Mucosa of gallbladder (tissue), 1 donor: ENCODE measurements around the gene SLC13A5. TPM values are rescaled to one million over a fixed set of nuclear protein-coding genes. Genes with fewer than 3 reads are reported as not detected.
"Not testable (repeated sequence)": the region's sequence is repeated elsewhere in the genome, so short reads cannot be mapped to it uniquely, and the experiment has no call there.

Source experiments
- DNase-seq: peaks from one replicate; pipeline ENCODE4 v3.0.0-alpha.2; 2020; ENCODE audit warnings: low spot score
- total RNA-seq: library from RNA; stranded (reverse); gene quantifications from one replicate; pipeline ENCODE4 v1.2.1, GENCODE V29; 2021
- donor health status: DM: no; HTN: no; CAD: no.

Gene SLC13A5
- 0.52 TPM for total RNA-seq

DNA sequence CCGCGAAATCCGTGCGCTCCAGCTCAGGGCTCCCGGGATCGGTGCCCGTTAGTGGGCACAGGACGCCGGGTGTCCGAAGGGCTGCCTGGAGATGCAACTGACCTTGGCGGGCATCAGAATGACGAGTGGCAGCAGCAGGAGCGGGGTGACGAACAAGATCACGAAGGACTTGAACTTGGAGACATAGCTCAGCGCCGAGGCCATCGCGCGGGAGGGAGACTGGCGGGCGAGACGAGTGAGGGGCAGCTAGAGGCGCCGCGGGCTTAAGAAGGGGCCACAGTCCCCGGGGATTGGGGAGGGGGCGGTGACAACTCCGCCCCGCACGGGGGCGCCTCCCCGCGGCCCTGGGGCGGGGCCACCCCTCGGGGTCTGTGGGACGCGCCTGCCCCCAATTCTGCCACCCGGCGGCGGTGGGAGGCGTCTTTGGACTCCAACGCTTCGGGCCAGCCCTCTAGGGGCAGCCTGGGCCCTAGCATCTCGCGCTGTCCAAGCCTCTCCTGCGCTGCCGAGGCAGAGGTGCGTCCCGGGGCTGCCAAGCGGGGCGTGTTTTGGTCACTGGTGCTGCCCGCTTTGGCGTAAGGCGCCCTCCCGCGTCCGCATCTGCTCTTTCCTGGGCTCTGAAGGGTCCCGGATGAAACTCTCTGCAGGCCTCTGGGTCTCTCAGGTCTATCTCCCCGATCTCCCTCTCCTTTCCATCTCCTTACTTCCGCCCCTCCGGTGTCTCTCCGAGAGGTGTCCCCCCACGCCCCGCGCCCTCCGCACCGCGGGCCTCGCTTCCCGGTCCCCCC, at the start of gene SLC13A5:
TSS of gene SLC13A5 (minus strand) at position 240 of the 788 bp plus-strand sequence. CDS start at position 204, 36 bp downstream.
- DNase-seq: no peak

DNA sequence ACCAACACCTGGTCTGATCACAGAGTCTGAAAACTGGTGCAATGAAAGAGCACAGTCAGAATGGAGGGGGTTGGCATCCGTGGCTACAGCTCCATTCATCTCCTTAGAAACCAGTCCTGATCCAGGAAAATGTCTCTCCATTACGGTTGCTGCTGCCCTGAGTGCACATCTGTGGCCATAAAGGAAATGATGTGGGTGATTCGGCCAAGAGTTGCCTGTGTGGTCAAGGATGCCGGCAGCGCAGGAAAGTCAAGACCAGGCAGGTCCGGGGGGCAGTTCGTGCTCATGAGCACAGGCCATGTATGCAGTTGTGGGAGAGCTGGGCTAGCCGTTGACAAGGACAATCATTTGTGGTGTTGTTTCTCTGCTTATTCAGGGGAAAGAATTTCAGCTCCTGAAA, 48.6 kb upstream of the SLC13A5 start:
- no peak for DNase-seq

DNA sequence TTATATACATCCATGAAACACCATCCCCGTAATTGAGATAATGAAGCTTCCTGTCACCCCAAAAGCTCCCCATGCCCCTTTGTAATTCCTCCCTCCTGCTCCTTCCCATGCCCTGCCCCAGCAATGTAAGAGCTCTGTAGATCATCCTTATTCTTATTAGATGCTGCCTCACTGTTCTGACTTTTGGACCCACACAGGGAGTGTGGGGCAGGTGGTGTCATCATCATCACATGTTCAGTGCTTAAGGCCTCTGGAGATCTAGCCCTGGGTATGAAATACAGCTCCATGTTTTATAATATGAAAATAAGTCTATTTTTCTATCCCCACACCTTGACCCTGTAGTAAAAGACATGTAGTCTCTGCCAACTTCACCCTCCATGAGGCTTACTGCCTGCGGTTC, 44.6 kb upstream of the SLC13A5 start:
- no peak for DNase-seq

DNA sequence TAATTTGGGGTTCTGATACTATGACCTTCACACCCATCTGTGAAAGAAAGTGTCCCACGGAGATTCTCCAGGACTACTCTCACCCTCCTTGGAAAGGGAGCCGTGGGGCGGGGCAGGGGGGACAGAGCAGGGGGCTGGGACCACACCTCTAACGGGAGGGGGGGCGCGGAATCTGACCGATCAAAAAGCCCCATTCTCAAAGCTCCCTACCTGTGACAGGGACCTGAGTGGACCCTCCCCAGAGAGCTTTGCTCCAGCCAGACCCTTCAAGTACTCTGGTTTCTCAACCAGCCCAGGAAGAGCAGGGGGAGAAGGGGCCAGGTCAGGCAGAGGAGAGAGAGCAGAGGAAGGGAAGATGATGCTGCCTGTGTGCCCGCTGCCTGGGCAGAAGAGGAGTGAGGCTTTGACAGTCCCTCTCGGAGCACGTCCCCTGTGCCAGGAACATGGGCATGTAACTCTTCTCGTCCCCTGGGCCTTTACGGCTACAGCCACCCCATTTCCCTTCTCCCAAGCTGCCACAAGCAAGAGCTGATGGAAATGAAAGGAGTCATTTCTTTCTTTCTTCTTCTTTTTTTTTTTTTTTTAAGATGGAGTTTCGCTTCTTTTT, 43.4 kb upstream of the SLC13A5 start:
- no peak for DNase-seq

DNA sequence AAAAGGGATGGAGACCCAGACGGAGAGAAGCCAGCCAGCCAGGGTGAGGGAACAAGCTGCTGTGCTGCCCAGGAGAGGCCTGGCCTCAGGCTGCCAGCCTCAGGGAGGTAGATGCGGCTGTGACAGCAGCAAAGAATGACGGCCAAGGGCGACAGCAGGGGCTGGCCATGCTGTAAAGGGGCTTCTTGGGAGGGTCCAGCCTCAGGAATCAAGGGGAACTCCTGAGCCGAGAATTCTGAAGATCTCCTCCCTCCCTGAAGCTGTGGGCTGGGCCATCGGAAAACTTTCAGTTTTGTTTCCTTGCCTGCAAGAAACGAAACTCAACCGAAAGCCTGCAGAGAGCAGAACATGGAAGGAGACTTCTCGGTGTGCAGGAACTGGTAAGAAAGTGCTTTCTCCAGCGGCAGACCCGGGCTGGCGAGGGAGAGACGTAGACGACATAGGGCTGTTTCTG, 42.6 kb upstream of the SLC13A5 start, which contains the start of gene XAF1:
TSS of gene XAF1 (plus strand) at position 316 of the 454 bp plus-strand sequence. CDS start at position 349, 33 bp downstream.
- peak; percentile 42 for DNase-seq

DNA sequence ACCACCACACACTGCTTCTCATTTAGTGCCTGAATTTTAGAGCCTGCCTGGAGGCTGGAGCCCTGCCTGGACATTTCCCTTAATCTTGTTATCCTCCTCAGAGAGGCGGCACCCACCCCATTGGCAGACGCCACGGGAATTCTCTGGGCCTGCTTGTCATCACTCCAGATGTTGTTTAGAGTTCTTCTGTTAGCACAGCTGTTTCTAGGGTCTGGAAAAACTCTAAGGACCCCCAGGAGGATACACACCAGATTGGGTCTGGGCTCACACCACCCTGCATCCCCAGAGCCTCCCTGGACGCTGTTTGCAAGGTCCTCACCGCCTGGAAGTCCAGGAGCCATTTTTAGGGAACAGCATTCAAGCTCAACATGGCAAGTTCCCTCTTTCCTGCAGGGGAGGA, 42.1 kb upstream of the SLC13A5 start:
- peak; percentile 59 for DNase-seq

DNA sequence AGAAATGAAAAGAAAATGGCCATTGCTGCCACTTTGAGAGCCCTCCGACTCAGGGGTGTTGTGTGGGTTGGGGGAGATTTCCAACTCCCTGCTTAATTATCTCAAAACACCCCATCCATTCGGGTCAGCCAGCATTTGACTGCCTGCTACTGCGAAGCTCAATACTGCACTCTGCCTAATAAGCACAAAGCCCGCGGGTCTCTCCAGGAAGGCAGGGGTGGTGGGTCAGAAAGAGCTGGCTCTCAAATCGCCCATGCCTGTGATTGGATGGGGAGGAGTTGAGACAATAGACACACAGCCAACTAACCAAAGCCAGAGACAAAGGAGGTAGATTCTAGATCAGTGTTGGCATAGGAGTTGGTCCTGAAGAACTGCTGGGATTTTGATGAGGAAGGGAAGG, 40.4 kb upstream of the SLC13A5 start:
- no peak for DNase-seq

DNA sequence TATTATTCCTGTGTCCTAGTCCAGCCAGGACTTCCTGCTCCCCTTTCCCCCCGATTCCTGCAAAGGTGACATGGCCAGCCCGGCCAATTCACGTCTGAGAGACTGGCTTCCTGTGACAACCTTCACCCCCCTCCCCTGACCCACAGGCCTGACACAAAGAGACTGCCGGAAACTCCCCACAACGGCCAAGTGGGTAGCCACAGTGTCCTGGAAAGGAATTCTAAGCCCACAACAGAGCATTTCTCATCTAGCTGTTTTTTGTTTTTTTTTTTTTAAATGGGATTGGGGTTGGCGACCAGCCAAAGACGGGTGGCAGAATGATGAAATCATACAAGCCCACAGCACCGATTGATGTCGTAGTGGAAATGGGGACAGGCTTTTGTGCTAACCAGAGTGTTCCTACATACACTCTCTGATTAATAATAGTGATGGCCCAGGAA, 39.9 kb upstream of the SLC13A5 start:
- peak; percentile 40 for DNase-seq

DNA sequence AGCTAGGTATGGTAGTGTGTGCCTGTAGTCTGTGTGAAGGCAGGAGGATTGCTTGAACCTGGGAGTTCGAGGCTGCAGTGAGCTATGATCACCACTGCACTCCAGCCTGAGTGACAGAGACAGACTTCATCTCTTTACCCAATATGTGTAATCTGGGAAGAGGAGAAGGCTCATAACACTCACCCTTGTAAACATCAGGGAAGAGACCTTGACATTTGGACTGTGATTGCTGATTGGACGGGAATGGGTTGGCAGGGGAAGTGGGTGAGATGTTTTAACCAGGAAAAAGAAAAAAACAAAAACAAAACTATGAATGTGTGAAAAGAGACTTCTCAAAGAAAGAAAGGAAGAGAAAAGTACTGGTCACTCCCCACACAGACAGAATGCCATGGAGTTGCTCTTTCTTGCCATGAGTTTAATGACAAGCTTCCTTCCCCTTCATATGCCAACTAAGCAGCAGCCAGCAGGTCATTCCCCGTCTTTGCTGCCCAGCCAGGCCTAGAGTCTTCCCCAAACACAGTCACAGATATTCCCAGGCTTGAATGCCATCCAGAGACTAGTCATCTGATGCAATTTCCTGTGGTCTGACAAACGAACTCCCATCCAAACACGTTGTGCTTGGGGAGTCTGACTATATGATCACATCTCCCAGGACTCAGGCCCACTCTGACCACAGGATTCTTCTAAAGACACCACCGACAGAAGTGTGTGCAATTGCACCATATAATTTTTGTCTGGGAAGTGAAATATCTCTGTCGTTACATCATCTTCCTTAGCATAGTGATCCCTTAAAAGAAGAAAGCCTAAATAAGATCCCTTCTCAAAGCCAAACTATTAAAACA, 39.1 kb upstream of the SLC13A5 start:
- DNase-seq: peak; percentile 65

DNA sequence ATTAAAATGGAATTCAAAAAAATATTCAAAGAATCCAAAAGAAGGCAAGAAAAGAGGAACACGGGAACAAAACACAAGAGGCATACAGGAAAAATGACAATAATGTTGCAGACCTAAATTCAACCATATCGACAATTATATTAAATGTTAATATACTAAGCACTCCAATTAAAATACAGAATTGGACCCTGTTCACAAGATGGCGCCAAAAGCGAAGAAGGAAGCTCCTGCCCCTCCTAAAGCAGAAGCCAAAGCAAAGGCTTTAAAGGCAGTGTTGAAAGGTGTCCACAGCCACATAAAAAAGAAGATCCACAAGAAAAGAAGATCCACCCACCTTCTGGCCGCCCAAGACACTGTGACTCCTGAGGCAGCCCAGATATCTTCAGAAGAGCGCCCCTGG, 36.4 kb upstream of the SLC13A5 start:
- no peak for DNase-seq

DNA sequence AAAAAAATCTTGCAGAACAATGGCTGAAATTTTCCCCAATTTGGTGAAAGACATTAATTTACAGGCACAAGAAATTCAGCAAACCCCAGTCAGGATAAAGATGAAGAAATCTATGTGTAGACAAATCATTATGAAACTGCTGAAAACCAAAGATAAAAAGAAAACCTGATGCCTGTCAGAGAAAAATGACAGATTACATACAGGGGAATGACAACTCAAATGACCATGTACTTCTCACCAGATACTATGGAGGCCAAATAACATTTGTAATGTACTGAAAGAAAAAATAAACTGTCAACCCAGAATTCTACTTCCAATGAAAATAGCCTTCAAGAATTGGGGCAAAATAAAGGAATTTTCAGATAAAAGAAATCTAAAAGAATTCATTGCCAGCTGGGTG, 35.4 kb upstream of the SLC13A5 start:
- DNase-seq: no peak

DNA sequence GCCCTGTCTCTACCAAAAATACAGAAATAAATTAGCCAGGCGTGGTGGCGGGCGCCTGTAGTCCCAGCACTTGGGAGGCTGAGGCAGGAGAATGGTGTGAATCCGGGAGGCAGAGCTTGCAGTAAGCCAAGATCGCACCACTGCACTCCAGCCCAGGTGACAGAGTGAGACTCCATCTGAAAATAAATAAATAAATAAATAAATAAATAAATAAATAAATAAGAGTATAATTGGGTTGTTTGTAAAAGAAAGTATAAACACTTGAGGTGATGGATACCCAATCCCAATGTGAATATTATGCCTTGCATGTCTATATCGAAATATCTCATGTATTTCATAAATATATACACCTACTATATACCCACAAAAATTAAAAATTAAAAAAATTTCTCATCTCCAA, 33.5 kb upstream of the SLC13A5 start:
- not testable (repeated sequence) for DNase-seq

DNA sequence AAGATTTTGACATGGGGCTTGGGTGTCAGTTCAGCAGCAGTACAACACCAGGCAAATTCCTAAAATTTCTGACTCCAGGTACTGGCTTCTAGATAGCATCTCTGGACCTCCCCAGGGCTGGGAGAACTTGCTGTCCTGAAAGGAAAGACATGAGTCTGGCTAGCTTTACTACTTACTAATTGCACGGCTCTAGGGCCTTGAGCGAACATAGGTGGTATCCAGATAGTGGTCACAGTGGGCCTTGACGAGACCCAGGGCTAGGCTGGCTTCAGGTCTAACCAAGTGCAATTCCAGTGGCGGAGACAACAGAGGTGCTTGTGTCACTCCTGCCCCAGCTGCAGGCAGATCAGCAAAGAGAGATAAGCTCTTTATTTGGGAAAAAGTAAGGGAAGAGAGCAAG, 16.4 kb upstream of the SLC13A5 start:
- DNase-seq: no peak

DNA sequence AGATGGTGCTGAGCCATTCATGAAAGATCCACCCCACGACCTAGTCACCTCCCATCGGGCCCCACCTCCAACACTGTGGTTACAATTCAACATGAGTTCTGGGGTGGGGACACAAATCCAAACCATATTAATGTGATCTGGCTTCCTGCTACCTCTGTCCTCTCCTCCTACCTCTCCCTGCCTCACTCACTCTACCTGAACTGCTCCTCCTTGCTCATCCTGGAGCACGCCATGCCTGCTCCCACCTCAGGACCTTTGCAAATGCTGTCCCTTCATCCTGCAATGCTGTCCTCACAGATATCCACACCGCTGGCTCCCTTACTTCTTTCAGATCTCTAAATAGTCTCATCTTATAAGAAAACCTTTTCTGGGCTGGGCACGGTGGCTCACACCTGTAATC, 10.8 kb upstream of the SLC13A5 start:
- DNase-seq: no peak

DNA sequence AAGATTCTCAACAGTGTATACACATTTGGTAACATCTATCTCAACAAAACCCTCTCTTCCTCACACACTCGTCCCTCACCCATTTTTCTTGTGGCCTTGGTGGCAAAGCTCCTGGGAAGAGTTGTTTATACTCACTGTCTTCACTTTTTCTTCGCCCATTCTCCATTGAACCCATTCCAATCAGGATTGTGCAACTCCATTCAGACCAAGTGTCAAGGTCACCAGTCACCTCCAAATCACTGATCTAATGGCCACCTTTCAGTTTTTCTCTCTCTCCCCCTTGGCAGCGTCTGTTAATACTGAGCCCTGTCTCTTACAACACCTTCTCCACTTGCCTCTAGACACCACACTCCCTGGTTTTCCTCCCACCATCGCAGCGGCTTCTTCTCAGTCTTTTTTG, 8.6 kb upstream of the SLC13A5 start:
- DNase-seq: no peak

DNA sequence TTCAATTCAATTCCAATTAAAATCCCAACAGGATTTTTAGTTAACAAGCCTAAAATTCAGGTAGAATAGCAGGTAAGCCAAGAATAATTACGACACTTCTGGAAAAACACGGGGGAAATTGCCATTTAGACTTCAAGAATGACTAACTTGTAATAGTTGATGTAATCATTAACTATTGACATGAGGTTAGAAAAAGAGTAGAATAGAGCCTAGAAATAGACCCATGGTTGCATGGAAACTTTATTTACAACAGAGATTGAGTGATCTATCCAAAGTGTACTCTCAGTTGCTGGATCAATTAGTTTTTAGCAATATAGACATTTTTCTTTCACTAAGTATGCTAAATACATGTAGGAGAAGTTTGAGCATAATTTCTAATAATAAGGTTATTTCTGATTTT, 3.6 kb upstream of the SLC13A5 start:
- DNase-seq: no peak

DNA sequence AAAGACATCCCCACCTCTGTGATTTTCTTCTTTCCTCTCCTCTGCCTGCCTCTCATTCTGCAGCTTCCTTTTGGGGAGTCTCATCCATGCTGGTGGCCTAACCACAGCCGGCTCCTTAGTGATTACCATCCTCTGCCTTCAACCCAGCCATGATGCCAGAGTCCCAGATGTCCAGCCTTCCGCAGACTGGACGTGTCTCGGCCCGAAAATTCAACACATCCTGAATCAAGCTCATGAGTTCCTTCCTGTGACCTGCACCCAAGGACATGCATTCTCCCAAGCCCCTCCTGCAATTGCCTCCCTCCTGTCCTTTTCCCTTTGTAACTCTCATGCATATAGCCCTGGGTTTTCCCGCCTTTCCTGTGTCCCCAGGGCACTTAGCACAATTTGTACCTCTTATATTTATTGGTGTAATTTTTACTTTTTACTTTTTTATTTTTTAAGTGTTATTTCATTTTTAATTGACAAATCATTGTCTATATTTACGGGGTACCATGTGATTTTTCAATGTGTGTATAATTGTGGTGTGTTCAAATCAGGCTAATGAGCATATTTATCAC, 1.2 kb upstream of the SLC13A5 start:
- DNase-seq: no peak

DNA sequence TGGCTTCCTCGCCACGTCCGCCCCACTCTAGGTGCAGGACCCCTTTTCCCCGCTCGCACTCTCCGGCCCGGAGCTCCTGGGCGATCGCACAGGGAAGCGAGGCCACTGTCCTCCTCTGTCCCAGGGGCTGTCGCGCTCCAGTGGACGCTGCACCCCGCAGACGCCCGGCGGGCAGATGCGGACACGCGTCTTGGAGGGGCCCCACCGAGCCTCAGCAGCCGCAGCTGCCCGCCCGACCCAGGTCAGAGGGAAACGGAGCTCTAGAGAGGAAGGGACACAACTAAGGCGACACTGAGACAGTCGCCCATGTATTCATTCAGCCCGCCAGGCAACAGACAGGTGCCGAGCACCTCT, 726 bp upstream of the SLC13A5 start:
- no peak for DNase-seq

DNA sequence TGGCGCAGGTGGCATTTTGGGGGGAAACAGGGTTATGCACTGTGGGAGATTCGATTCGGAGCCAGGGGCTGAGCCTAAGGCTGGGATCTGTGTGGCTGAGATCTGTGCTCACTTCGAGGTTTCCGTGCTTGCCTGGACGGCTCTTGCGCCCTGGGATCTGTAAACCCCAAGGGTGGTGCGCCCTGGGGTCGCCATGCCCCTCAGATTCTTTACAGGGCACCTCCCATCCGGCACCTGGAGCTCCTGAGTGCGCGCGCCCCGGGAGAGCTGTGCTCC, 377 bp downstream of the SLC13A5 start:
- DNase-seq: no peak

DNA sequence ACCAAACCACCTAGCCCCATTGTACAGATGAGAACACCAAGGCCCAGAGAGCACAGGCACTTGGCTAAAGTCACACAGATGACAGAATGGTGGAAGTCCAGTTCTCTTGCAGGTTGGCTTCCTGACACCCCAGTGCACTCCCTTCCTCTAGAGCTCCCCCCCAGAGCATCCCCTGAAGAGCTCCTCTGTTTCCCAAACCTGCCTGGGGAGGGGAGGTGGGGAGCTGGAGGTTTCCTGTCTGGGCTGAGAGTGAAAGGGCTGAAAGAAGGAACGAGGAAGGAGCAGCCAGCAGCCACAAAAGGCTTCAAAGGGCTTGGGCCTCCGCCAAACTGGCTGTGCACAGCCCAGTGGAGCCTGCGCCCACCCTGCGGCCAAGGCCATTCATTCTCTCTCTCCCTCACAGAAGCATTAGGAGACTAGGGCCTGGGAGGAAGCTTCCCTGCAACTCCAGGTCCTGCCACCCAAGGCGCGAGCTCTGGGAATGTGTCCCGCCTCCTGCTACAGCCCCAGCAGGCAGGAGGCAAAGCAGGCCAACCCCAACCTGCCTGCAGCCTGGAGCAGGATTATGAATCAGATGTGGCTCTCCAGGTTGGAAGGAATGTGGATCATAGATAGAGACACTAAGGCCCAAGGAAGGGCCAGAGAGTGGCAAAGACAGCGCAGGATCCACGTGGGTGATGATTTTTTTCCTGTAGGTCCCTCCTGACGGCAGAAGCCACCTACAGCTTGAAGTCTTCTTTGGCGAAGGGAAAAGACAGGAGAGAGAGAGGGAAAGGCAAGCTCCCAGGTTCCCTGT, 913 bp downstream of the SLC13A5 start:
- no peak for DNase-seq

DNA sequence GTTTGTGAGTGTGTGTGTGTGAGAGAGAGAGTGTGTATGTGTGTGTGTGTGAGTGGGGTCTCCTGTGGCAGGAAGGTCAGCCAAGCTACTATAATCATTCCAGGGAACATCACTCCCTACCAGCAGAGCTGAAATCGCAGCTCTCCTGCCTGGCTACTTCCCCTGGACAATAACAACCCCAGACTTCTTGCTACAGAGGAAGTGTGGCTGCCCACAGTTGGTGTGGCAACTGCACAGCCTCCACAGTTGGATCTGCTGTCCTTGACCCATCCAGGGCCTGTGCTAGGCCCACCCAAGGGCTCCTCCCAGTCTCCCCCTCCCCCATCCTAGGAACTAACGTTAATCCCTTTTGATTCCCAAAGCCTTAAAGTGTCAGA, 1.5 kb downstream of the SLC13A5 start:
- no peak for DNase-seq
